ENCODE measurements around the gene ACOXL.

Gene ACOXL

GRCh38 chr2:111167863-111168162 lies 435.4 kb downstream of the ACOXL start:
- H3K4me1 ChIP-seq (ENCODE audit: control insufficient read depth, low read length), result peaks cover 26% of the 10 kb centered on the region
- H3K4me2 ChIP-seq (ENCODE audit: low read length), result no peak overlapping the region
- no peaks in the 10 kb centered on the region for H3K9me2 ChIP-seq (replicated peaks; ENCODE audit: control insufficient read depth, low read length)
- no peaks in the 10 kb centered on the region for H3K27me3 ChIP-seq (ENCODE audit: control insufficient read depth, low read length)
- TF ChIP-seq EZH2phosphoT487 (IDR thresholded peaks at IDR 0.05; ENCODE audit: borderline replicate concordance, low read length), result no peak
- TF ChIP-seq, protein P1, sequence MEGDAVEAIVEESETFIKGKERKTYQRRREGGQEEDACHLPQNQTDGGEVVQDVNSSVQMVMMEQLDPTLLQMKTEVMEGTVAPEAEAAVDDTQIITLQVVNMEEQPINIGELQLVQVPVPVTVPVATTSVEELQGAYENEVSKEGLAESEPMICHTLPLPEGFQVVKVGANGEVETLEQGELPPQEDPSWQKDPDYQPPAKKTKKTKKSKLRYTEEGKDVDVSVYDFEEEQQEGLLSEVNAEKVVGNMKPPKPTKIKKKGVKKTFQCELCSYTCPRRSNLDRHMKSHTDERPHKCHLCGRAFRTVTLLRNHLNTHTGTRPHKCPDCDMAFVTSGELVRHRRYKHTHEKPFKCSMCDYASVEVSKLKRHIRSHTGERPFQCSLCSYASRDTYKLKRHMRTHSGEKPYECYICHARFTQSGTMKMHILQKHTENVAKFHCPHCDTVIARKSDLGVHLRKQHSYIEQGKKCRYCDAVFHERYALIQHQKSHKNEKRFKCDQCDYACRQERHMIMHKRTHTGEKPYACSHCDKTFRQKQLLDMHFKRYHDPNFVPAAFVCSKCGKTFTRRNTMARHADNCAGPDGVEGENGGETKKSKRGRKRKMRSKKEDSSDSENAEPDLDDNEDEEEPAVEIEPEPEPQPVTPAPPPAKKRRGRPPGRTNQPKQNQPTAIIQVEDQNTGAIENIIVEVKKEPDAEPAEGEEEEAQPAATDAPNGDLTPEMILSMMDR (IDR thresholded peaks at IDR 0.05; ENCODE audit: low read depth, low read length, poor library complexity, severe bottlenecking), result no peak
- H3K36me3 ChIP-seq (ENCODE audit: control insufficient read depth, low read length), result peaks cover 49% of the 10 kb centered on the region
- no peaks in the 10 kb centered on the region; the same call in 1 of the 2 replicates for H4K20me1 ChIP-seq (ENCODE audit: control insufficient read depth, insufficient read depth, low read depth, low read length)
- no peaks in the 10 kb centered on the region for H3K9me3 ChIP-seq (ENCODE audit: control insufficient read depth, insufficient read depth, low read length)
- no peak overlapping the region for H3K4me3 ChIP-seq (ENCODE audit: low read length)
- no peak overlapping the region for H3K27ac ChIP-seq (ENCODE audit: low read depth, low read length)
- peaks cover 11% of the 10 kb centered on the region; the same call in 1 of the 2 replicates for H3F3A ChIP-seq (ENCODE audit: control insufficient read depth, insufficient read depth)
- 0 out of 2 replicates have a peak, but pooled peaks cover 2% of the 10 kb centered on the region for H3K79me2 ChIP-seq (ENCODE audit: control insufficient read depth, low read length)
